Progenitor cell of endocrine pancreas (in vitro differentiated cells): ENCODE measurements around the gene AIG1. TPM values are rescaled to one million over a fixed set of nuclear protein-coding genes. Genes with fewer than 3 reads are reported as not detected.

Experiments
- DNase-seq: peaks from one replicate; pipeline ENCODE4 v3.0.0; 2021; ENCODE audit warnings: low spot score; ENCODE audit not compliant: unreplicated experiment
- H3K27ac Mint-ChIP-seq: 2 replicates; pipeline ENCODE4 v1.8.0; 2021; ENCODE audit warnings: mild to moderate bottlenecking, moderate library complexity, mixed read lengths
- H3K27me3 Mint-ChIP-seq: 2 replicates; pipeline ENCODE4 v1.8.0; 2021; ENCODE audit warnings: mixed read lengths
- H3K36me3 Mint-ChIP-seq: 2 replicates; pipeline ENCODE4 v1.8.0; 2022; ENCODE audit warnings: mixed read lengths; ENCODE audit not compliant: insufficient read depth
- H3K4me1 Mint-ChIP-seq: 2 replicates; pipeline ENCODE4 v1.8.0; 2021; ENCODE audit warnings: low read depth, mixed read lengths
- H3K4me3 Mint-ChIP-seq: 2 replicates; pipeline ENCODE4 v1.8.0; 2021; ENCODE audit warnings: low read depth, mild to moderate bottlenecking, moderate library complexity, mixed read lengths
- H3K9me3 Mint-ChIP-seq: 2 replicates; pipeline ENCODE4 v1.8.0; 2021; ENCODE audit warnings: low read depth, mixed read lengths
- total RNA-seq: library from RNA; stranded (reverse); gene quantifications from 2 replicates; pipeline ENCODE4 v1.2.1, GENCODE V29; 2021
- TF ChIP-seq, protein P1 (sequence below): fragments of 200-600 bp; sonication (generic); IDR thresholded peaks from one replicate; pipeline ENCODE4 v1.5.0; 2021; ENCODE audit warnings: antibody characterized with exemption, mild to moderate bottlenecking; ENCODE audit not compliant: unreplicated experiment

Gene AIG1
- total RNA-seq, 1 donor from 2014 or later = 40.0 TPM

DNA sequence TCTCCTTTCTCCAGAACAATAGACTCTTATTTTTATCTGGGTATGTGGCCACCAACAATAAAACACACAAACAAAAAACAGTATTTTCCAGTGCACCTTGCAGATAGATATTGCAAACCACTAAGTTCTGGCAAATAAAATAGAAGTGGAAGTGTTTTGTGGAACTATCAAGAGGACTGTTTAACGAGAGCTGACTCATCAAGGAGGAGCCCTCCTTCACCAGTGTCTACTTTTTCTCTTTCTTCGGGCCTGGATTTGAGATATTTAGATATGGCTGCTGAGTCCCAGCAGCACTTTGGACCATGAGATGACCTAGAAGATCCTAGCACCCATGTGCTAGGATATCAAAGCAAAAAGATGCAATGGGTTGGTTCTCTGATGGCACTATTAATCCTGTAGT lies 154.7 kb downstream of the AIG1 start:
- Mint-ChIP-seq H3K36me3 (no peaks in the 10 kb centered on the region), H3K9me3 (no peaks in the 10 kb centered on the region), H3K27me3 (no peaks in the 10 kb centered on the region), H3K4me1 (no peaks in the 10 kb centered on the region), H3K4me3 (no peak overlapping the region), H3K27ac (no peak overlapping the region)
- DNase-seq = no peak
- TF ChIP-seq, protein P1, sequence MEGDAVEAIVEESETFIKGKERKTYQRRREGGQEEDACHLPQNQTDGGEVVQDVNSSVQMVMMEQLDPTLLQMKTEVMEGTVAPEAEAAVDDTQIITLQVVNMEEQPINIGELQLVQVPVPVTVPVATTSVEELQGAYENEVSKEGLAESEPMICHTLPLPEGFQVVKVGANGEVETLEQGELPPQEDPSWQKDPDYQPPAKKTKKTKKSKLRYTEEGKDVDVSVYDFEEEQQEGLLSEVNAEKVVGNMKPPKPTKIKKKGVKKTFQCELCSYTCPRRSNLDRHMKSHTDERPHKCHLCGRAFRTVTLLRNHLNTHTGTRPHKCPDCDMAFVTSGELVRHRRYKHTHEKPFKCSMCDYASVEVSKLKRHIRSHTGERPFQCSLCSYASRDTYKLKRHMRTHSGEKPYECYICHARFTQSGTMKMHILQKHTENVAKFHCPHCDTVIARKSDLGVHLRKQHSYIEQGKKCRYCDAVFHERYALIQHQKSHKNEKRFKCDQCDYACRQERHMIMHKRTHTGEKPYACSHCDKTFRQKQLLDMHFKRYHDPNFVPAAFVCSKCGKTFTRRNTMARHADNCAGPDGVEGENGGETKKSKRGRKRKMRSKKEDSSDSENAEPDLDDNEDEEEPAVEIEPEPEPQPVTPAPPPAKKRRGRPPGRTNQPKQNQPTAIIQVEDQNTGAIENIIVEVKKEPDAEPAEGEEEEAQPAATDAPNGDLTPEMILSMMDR = no peak

DNA sequence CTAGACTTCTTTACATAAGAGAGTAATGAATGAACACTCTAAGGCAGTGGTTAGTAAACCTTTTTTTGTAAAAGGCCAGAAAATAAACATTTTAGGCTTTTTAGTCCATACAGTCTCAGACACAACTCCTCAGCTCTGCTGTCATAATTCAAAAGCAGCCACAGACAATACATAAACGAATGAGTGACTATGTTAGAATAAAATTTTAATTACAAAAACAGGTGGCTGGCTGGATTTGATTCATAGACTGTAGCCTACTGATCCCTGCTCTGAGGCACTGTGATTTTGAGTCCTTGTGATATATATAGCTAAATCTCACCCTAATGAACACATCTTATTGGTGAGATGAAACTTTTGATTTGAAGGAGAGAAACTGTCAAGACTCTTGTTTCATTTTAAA lies 155.1 kb downstream of the AIG1 start:
- no peaks in the 10 kb centered on the region for H3K27me3 Mint-ChIP-seq

DNA sequence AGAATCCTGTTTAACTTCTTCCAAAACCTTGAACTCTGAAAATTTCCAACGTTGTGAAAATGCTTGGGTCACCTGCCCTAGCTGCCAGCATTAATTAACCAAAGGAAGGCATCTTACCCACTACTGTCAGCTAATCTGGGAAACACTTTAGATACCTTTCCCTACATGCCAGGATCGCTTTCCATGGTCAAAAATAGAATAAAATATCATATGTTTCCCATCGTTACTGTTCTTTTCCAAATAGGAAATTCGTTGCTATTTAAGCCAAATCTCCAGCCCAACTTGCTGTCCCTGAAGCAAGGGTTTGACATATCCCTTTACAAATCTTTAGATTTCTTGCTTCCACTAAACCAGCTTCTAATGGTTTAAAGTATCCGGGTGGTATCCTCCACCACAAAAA lies 157.5 kb downstream of the AIG1 start:
- H3K9me3 Mint-ChIP-seq = no peaks in the 10 kb centered on the region
- no peak for DNase-seq
- H3K27me3 Mint-ChIP-seq = no peaks in the 10 kb centered on the region
- H3K36me3 Mint-ChIP-seq = no peaks in the 10 kb centered on the region
- H3K4me1 Mint-ChIP-seq = no peaks in the 10 kb centered on the region
- TF ChIP-seq, protein P1 = no peak
- no peak overlapping the region for H3K4me3 Mint-ChIP-seq
- no peak overlapping the region for H3K27ac Mint-ChIP-seq

More for the DNA sequence above, 155.1 kb downstream of the AIG1 start:
- TF ChIP-seq, protein P1 = no peak
- Mint-ChIP-seq H3K27ac (no peak overlapping the region), H3K9me3 (no peaks in the 10 kb centered on the region), H3K4me3 (no peak overlapping the region), H3K4me1 (no peaks in the 10 kb centered on the region), H3K36me3 (no peaks in the 10 kb centered on the region)
- DNase-seq = no peak

DNA sequence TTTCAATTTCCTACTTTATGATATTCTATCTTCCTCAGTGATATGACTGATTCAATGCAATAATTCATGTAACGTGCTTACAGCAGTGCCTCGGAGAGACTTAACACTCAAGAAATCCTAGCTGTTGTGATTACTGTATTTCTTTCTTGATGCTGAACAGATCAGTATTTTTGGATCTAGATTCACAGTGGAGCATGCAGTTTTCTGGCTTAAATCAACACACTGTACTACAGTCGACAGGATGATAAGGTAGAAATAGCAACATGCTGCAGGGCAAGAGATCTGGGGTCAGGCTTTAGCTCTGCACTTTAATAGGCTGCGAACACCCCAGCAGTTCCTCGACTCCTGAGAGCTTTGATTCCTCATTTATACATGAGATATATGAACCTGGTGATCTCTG lies 161.0 kb downstream of the AIG1 start:
- H3K9me3 Mint-ChIP-seq = no peaks in the 10 kb centered on the region
- H3K4me3 Mint-ChIP-seq = no peak overlapping the region
- H3K27me3 Mint-ChIP-seq = no peaks in the 10 kb centered on the region
- no peak for DNase-seq
- peaks cover 1% of the 10 kb centered on the region for H3K36me3 Mint-ChIP-seq
- TF ChIP-seq, protein P1 = no peak
- H3K27ac Mint-ChIP-seq = no peak overlapping the region
- H3K4me1 Mint-ChIP-seq = peaks cover 7% of the 10 kb centered on the region

DNA sequence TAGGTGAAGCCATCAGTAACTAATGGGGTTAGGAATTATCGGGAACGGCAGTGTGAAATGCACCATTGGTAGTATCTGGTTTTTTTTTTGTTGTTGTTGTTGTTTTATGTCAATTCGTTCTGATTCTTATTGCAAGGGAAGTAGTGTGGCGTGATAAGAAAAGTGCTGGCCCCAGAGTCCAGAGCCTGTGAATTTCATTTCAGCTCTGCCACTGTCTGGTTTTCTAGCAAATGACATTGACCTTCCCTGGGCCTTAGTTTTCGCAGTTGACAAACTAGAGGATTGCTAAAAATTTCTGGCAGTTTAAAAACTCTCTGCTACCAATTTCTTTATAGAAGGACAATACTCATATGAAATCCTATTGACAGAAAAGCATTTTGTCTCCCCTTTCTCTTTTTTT lies 161.6 kb downstream of the AIG1 start:
- TF ChIP-seq, protein P1 = no peak
- no peak overlapping the region for H3K4me3 Mint-ChIP-seq
- H3K27me3 Mint-ChIP-seq = no peaks in the 10 kb centered on the region
- H3K27ac Mint-ChIP-seq = no peak overlapping the region
- DNase-seq = no peak
- peaks cover 7% of the 10 kb centered on the region for H3K4me1 Mint-ChIP-seq
- no peaks in the 10 kb centered on the region for H3K9me3 Mint-ChIP-seq
- peaks cover 1% of the 10 kb centered on the region for H3K36me3 Mint-ChIP-seq
